Loucy (cell line): ENCODE data around the gene PAQR8.

Experiments
- H2AFZ ChIP-seq: fragments of 200-600 bp; sonication (generic); 2 replicates; pipeline ENCODE4 v1.6.0; 2016; ENCODE audit warnings: antibody characterized with exemption, mild to moderate bottlenecking, low read length, moderate library complexity
- H3F3A ChIP-seq: fragments of 200-600 bp; 2 replicates; pipeline ENCODE4 v1.6.0; 2016; ENCODE audit warnings: antibody characterized with exemption, low read depth, mild to moderate bottlenecking
- H3K27me3 ChIP-seq: fragments of 200-600 bp; sonication (generic); 2 replicates; pipeline ENCODE4 v1.6.1; 2014; ENCODE audit warnings: low read length, mild to moderate bottlenecking; ENCODE audit not compliant: insufficient read depth, poor library complexity, severe bottlenecking
- H3K36me3 ChIP-seq: fragments of 200-600 bp; sonication (generic); 2 replicates; pipeline ENCODE4 v1.6.1; 2016; ENCODE audit warnings: low read length; ENCODE audit not compliant: insufficient read depth
- H3K4me1 ChIP-seq: fragments of 200-600 bp; sonication (generic); 2 replicates; pipeline ENCODE4 v1.5.1; 2014; ENCODE audit warnings: low read length, mild to moderate bottlenecking; ENCODE audit not compliant: insufficient read depth, poor library complexity, severe bottlenecking
- H3K4me2 ChIP-seq: fragments of 200-600 bp; sonication (generic); 2 replicates; pipeline ENCODE4 v1.6.0; 2014; ENCODE audit warnings: antibody characterized with exemption, low read length, low read depth, mild to moderate bottlenecking; ENCODE audit not compliant: poor library complexity, severe bottlenecking
- H3K4me3 ChIP-seq: fragments of 200-600 bp; sonication (generic); 2 replicates; pipeline ENCODE4 v1.5.1; 2014; ENCODE audit warnings: low read length, mild to moderate bottlenecking, mixed read lengths; ENCODE audit not compliant: poor library complexity, severe bottlenecking
- H3K79me2 ChIP-seq: fragments of 200-600 bp; sonication (generic); 2 replicates; pipeline ENCODE4 v1.6.1; 2014; ENCODE audit warnings: low read length; ENCODE audit not compliant: insufficient read depth
- H3K9ac ChIP-seq: fragments of 200-600 bp; sonication (generic); 2 replicates; pipeline ENCODE4 v1.6.0; 2014; ENCODE audit warnings: mild to moderate bottlenecking, low read depth, low read length, moderate library complexity; ENCODE audit not compliant: poor library complexity, severe bottlenecking
- H3K9me2 ChIP-seq: fragments of 200-600 bp; sonication (generic); replicated peaks from 2 replicates; pipeline ENCODE4 v1.6.1; 2016; ENCODE audit warnings: low read depth, low read length, mixed read lengths
- H3K9me3 ChIP-seq: fragments of 200-600 bp; sonication (generic); 2 replicates; pipeline ENCODE4 v1.6.1; 2014; ENCODE audit warnings: mild to moderate bottlenecking, antibody characterized with exemption, low read length, low read depth; ENCODE audit not compliant: insufficient read depth
- H4K20me1 ChIP-seq: fragments of 200-600 bp; sonication (generic); 2 replicates; pipeline ENCODE4 v1.6.0; 2014; ENCODE audit warnings: antibody characterized with exemption, low read length, mild to moderate bottlenecking; ENCODE audit not compliant: insufficient read depth, poor library complexity, severe bottlenecking
- EZH2phosphoT487 ChIP-seq: fragments of 200-600 bp; IDR thresholded peaks from 2 replicates; pipeline ENCODE4 v1.6.1; 2018; ENCODE audit warnings: antibody characterized with exemption, mild to moderate bottlenecking, moderate library complexity, borderline replicate concordance
- TF ChIP-seq, protein P1 (sequence below): fragments of 200-600 bp; sonication (generic); conservative IDR thresholded peaks from 2 replicates; pipeline ENCODE4 v1.5.1; 2014; ENCODE audit warnings: mild to moderate bottlenecking, antibody characterized with exemption, low read length

The PAQR8 gene

GRCh38 chr6:52345311-52345710, 16.6 kb upstream of the PAQR8 start:
- Histone ChIP-seq H3K79me2 (no peaks in the 10 kb centered on the region), H2AFZ (no peak overlapping the region), H3K4me3 (no peak overlapping the region), H4K20me1 (no peaks in the 10 kb centered on the region), H3K4me1 (peaks cover 14% of the 10 kb centered on the region), H3K27me3 (no peaks in the 10 kb centered on the region), H3F3A (no peaks in the 10 kb centered on the region), H3K9ac (no peak overlapping the region), H3K36me3 (no peaks in the 10 kb centered on the region), H3K4me2 (no peak overlapping the region), H3K9me3 (no peaks in the 10 kb centered on the region), H3K9me2 (no peaks in the 10 kb centered on the region)
- TF ChIP-seq, protein P1, sequence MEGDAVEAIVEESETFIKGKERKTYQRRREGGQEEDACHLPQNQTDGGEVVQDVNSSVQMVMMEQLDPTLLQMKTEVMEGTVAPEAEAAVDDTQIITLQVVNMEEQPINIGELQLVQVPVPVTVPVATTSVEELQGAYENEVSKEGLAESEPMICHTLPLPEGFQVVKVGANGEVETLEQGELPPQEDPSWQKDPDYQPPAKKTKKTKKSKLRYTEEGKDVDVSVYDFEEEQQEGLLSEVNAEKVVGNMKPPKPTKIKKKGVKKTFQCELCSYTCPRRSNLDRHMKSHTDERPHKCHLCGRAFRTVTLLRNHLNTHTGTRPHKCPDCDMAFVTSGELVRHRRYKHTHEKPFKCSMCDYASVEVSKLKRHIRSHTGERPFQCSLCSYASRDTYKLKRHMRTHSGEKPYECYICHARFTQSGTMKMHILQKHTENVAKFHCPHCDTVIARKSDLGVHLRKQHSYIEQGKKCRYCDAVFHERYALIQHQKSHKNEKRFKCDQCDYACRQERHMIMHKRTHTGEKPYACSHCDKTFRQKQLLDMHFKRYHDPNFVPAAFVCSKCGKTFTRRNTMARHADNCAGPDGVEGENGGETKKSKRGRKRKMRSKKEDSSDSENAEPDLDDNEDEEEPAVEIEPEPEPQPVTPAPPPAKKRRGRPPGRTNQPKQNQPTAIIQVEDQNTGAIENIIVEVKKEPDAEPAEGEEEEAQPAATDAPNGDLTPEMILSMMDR: no peak
- no peak for TF ChIP-seq EZH2phosphoT487

DNA sequence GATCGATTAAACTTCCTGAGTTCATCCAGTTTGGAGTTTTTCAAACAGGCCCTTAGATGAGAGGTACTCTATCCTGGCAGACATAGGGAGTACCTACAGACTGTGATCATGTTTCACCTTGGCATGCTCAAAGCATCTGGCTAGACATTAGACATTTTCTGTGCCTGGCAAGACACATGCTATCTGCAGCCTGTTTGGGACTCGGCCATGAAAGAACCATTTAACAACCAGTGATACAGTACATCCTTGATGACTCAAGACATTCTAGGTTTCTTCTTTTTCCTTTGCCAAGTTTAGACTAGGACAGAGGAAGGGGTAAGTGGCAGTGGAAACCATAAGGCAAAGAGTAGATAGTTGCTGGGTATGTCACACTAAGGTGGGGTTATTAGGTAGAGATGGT, 15.4 kb upstream of the PAQR8 start:
- no peaks in the 10 kb centered on the region for H3K9me3 ChIP-seq
- no peaks in the 10 kb centered on the region for H3F3A ChIP-seq
- TF ChIP-seq, protein P1: no peak
- TF ChIP-seq EZH2phosphoT487: no peak
- no peak overlapping the region for H3K4me3 ChIP-seq
- no peaks in the 10 kb centered on the region for H3K79me2 ChIP-seq
- no peaks in the 10 kb centered on the region for H3K9me2 ChIP-seq
- H3K27me3 ChIP-seq: no peaks in the 10 kb centered on the region
- no peaks in the 10 kb centered on the region for H4K20me1 ChIP-seq
- no peak overlapping the region for H3K9ac ChIP-seq
- no peak overlapping the region for H2AFZ ChIP-seq
- H3K4me2 ChIP-seq: no peak overlapping the region
- peaks cover 13% of the 10 kb centered on the region for H3K4me1 ChIP-seq
- H3K36me3 ChIP-seq: no peaks in the 10 kb centered on the region

DNA sequence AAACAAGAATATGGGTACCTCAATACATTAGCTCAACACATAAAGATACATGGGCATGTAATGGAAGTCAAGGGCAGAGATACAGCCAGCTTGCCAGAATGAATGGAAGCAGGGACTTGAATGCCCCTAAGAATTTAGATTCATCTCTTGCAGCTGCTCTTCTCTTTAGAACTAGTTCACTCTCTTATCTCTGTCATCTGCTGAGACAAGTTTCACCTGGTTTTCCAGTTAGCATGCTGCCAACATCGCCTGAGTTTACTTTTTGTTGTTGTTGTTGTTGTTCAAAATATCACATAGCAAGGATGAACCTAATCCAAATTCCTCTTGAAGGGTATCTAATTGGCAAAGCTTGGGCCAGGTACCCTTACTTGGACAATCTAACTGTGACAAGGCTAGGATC, 14.1 kb upstream of the PAQR8 start:
- Histone ChIP-seq H3F3A (no peaks in the 10 kb centered on the region), H3K4me2 (no peak overlapping the region), H3K9me3 (no peaks in the 10 kb centered on the region), H3K79me2 (no peaks in the 10 kb centered on the region), H2AFZ (no peak overlapping the region), H3K27me3 (no peaks in the 10 kb centered on the region), H3K36me3 (no peaks in the 10 kb centered on the region), H4K20me1 (no peaks in the 10 kb centered on the region), H3K4me3 (no peak overlapping the region), H3K4me1 (peaks cover 13% of the 10 kb centered on the region), H3K9me2 (no peaks in the 10 kb centered on the region), H3K9ac (no peak overlapping the region)
- no peak for TF ChIP-seq EZH2phosphoT487
- TF ChIP-seq, protein P1: no peak
